IgD-negative memory B cell (primary cell): ENCODE data around the gene DPH2. TPM values are rescaled to one million over a fixed set of nuclear protein-coding genes. Genes with fewer than 3 reads are reported as not detected.

Experiments used
- H3K27ac Mint-ChIP-seq, 3 donors: one replicate each; pipeline ENCODE4 v1.8.0; 2020 to 2022; ENCODE audit warnings: mild to moderate bottlenecking in 3 of 3, mixed read lengths in 3 of 3, moderate library complexity in 1 of 3
- H3K27me3 Mint-ChIP-seq: one replicate; pipeline ENCODE4 v1.8.0; 2021; ENCODE audit warnings: mixed read lengths
- H3K36me3 Mint-ChIP-seq: one replicate; pipeline ENCODE4 v1.8.0; 2020; ENCODE audit warnings: mild to moderate bottlenecking, mixed read lengths
- H3K4me1 Mint-ChIP-seq, 3 donors: one replicate each; pipeline ENCODE4 v1.8.0; 2020 to 2022; ENCODE audit warnings: mixed read lengths in 3 of 3, mild to moderate bottlenecking in 1 of 3
- H3K4me3 Mint-ChIP-seq, 4 donors: one replicate each; pipeline ENCODE4 v1.8.0; 2020 to 2022; ENCODE audit warnings: mild to moderate bottlenecking in 4 of 4, mixed read lengths in 4 of 4, moderate library complexity in 3 of 4
- H3K9me3 Mint-ChIP-seq, 3 donors: one replicate each; pipeline ENCODE4 v1.8.0; 2020 to 2021; ENCODE audit warnings: mixed read lengths in 3 of 3, mild to moderate bottlenecking in 1 of 3
- polyA plus RNA-seq: library from polyadenylated mRNA; unstranded; fragments of 300-500 nt; fragmentation: Illumina TruSeq; gene quantifications from one replicate; pipeline ENCODE4 v1.2.3, GENCODE V29; 2021

The DPH2 gene
- polyA plus RNA-seq, 1 donor from 2014 or later = 38.4 TPM

DNA sequence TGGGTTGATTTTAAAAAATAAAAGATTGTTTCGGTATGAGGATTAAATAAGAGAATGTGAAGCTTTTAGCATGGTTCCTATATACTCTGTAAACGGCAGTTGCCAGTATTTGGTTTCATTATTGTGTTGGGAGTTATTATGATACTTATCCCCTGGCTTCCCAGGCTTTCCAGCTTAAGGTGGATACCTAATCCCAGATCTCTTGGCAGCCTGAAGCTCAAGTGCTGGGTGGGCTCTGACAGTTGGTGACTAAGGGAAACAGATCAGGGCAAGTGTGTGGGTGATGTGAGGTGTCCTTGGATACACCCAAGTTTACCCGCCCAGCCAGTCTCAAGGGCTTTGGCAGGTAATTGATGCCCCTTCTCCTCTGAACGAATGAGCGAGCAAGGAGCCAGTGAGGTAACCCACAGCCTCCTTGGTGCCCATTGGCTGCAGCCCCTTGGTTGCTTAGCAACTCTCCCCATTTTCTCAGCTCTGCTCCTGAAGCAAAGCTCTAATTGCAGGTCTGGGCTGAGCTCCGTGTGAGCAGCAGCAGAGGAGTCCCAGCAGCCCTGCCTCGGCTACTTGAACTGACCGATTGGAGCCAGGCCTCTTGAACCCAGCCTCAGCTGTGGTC lies 17.0 kb upstream of the DPH2 start:
- peaks cover 7 to 12% (median 11%) of the 10 kb centered on the region in 3 donors for H3K4me1 Mint-ChIP-seq
- no peak overlapping the region for H3K27ac Mint-ChIP-seq
- no peaks in the 10 kb centered on the region for H3K9me3 Mint-ChIP-seq
- no peaks in the 10 kb centered on the region for H3K27me3 Mint-ChIP-seq
- no peak overlapping the region for H3K4me3 Mint-ChIP-seq
- H3K36me3 Mint-ChIP-seq = peaks cover 3% of the 10 kb centered on the region

DNA sequence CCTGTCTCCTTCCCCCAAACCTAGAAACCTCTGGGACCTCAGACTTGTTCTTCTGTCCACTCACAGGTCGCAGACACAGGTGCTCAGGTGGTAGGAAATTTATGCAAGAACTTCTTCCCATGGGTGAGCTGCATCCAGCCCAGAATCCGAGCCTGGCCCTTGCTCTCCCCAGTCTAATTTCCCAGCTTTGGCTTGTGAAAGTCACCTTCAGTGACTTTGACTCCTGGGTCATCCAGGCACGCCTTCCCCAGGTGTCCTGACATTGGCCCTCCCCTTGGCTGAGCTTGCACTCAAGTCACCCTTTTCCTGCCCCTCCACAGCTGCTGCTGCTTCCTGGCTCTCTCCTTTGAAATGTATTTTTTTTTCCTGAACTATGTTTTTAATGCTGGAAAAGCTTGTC lies 16.4 kb upstream of the DPH2 start:
- Mint-ChIP-seq H3K4me1 (peaks cover 4 to 10% (median 8%) of the 10 kb centered on the region in 3 donors), H3K9me3 (no peaks in the 10 kb centered on the region), H3K27me3 (no peaks in the 10 kb centered on the region), H3K36me3 (peaks cover 3% of the 10 kb centered on the region), H3K4me3 (no peak overlapping the region), H3K27ac (no peak overlapping the region)

DNA sequence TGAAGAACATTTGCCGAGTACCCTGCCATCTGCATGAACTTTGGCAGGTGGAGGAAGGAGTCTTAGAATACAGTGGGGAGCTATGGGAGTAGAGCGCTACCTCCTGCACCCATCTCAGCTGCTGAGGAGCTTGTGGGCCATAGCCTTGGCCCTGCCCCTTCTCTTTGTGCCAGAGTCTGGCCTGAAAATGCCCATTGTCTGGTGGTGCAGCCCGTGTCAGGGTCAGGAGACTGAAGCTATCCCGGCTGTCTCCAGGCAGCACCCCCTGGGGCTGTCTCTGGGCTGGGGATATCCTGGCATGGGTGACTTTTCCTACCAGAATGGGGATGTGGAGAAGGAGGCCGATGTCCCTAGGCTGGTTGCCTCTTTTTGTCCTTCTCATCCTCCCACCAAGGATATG lies 15.8 kb upstream of the DPH2 start:
- H3K4me1 Mint-ChIP-seq = peaks cover 0 to 6% (median 6%) of the 10 kb centered on the region in 3 donors
- peaks cover 3% of the 10 kb centered on the region for H3K36me3 Mint-ChIP-seq
- H3K27me3 Mint-ChIP-seq = no peaks in the 10 kb centered on the region
- no peaks in the 10 kb centered on the region for H3K9me3 Mint-ChIP-seq
- H3K27ac Mint-ChIP-seq = no peak overlapping the region
- no peak overlapping the region for H3K4me3 Mint-ChIP-seq

DNA sequence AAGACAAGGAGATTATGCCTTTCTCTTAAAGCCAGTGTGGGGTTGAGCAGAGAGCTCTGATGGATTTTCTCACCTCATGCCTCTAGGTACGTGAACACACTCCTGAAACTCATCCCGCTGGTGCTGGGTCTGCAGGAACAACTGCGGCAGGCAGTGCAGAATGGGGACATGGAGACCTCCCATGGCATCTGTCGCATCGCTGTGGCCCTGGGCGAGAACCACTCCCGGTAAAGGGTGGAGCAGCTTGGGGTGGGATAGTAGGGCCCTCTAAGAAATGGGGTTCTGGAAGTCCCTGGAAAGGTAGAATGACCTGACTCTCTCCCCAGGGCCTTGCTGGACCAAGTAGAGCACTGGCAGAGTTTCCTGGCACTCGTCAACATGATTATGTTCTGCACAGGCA lies 13.6 kb upstream of the DPH2 start:
- Mint-ChIP-seq H3K4me3 (no peak overlapping the region), H3K9me3 (no peaks in the 10 kb centered on the region), H3K4me1 (no peaks in the 10 kb centered on the region), H3K27me3 (no peaks in the 10 kb centered on the region), H3K27ac (no peak overlapping the region), H3K36me3 (peaks cover 2% of the 10 kb centered on the region)

DNA sequence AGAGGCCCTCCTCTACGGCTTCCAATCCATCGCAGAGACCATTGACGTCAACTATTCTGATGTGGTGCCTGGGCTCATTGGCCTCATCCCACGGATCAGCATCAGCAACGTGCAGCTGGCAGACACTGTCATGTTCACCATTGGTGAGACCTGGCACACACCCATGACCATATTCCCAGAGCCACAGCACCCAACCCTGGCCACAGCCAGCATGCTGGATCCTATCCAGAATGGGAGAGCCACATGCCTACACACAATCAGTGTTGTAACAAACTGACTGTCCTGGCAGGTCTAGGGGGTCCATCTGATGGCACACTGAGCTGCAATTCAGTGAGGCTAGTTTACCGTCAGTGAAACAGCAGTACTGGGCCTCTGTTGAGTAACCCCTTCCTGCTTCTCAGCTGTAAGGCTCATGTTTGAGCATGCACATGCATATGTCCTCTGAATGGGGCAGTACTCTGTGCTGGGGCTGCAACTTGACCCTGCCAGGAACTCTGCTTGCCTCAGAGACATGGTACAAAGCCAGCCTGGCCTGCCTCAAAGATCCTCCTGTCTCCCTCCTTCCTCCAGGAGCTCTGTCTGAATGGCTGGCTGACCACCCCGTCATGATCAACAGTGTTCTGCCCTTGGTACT lies 12.3 kb upstream of the DPH2 start:
- Mint-ChIP-seq H3K27ac (peak overlapping the region in 1 of 3 donors; percentile 14), H3K36me3 (peaks cover 2% of the 10 kb centered on the region), H3K9me3 (no peaks in the 10 kb centered on the region), H3K4me1 (no peaks in the 10 kb centered on the region), H3K27me3 (no peaks in the 10 kb centered on the region), H3K4me3 (no peak overlapping the region)

DNA sequence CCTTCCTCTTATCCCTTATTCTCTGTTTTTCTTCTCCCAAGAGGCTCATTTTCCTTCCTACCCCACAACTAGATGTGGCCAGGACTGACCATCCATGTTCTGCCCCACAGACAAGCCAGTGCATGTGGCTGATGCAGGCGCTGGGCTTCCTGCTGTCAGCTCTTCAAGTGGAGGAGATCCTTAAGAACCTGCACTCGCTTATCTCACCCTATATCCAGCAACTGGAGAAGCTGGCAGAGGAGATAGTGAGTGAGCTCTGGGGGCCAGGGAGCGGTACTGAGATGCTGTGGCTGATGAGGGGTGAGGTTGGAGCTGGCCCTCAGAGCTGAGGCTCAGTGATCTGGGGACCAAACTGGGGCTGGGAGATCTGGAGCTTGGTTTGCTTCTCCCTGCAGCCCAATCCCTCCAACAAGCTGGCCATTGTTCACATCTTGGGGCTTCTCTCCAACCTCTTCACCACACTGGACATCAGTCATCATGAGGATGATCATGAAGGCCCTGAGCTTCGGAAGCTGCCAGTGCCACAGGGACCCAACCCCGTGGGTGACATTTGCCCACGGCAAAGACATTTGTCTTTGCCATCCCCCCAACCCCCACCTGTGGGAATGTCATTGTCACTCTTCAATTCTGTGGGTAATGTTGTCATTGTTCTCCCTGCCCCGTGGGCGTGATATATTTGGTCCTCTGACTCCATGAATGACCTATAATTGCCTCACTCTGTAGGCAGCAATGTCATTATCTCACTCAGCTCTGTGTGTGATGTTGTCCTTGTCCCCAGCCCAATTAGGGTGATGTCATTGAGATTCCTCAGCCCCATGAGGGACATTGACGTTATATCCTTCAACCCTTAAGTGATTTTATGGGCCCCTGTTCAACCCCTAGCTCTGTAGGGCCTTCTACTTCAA lies 11.2 kb upstream of the DPH2 start:
- no peaks in the 10 kb centered on the region for H3K9me3 Mint-ChIP-seq
- peaks cover 2% of the 10 kb centered on the region for H3K36me3 Mint-ChIP-seq
- no peaks in the 10 kb centered on the region for H3K27me3 Mint-ChIP-seq
- no peak overlapping the region for H3K4me3 Mint-ChIP-seq
- H3K4me1 Mint-ChIP-seq = no peaks in the 10 kb centered on the region
- H3K27ac Mint-ChIP-seq = no peak overlapping the region

DNA sequence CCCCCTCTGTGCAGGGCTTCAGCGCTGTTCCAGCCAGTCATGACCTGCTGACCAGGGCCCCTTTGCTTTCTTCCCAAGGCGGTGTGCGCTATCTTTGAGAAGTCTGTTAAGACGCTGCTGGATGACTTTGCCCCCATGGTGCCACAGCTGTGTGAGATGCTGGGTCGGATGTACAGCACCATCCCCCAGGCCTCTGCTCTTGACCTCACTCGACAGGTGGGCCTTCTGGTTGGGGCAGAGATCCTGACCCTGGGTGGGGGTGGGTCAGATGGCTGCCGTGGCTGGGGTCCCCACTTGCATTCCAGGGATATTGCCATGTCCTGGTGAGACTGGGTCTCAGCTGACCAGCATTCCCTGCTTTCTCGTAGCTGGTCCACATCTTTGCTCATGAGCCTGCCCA lies 9.0 kb upstream of the DPH2 start:
- H3K9me3 Mint-ChIP-seq = no peaks in the 10 kb centered on the region
- H3K27me3 Mint-ChIP-seq = no peaks in the 10 kb centered on the region
- H3K27ac Mint-ChIP-seq = no peak overlapping the region
- no peak overlapping the region for H3K4me3 Mint-ChIP-seq
- H3K4me1 Mint-ChIP-seq = no peaks in the 10 kb centered on the region
- H3K36me3 Mint-ChIP-seq = peaks cover 2% of the 10 kb centered on the region

DNA sequence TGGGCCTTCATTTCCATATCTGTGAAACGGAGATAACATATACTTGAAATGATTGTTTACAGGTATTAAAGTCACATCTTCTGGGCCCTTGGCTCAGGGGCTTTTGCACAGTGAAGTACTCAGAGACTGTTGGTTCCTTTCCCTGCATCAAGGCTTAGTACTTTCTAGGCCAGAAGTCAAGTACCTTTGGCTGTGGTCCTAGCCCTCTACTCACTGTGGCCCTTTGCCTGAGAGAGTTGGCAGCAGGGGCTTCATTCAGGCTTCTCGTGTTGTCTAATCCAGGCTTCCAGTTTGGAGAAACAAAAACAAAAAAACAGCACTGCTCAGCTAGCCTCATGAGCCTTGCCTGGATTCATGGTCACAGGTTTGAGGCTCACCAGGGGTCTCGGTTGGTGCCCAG lies 8.1 kb upstream of the DPH2 start:
- H3K4me1 Mint-ChIP-seq = no peaks in the 10 kb centered on the region
- H3K27me3 Mint-ChIP-seq = no peaks in the 10 kb centered on the region
- H3K4me3 Mint-ChIP-seq = no peak overlapping the region
- H3K36me3 Mint-ChIP-seq = peaks cover 2% of the 10 kb centered on the region
- no peaks in the 10 kb centered on the region for H3K9me3 Mint-ChIP-seq
- H3K27ac Mint-ChIP-seq = no peak overlapping the region

DNA sequence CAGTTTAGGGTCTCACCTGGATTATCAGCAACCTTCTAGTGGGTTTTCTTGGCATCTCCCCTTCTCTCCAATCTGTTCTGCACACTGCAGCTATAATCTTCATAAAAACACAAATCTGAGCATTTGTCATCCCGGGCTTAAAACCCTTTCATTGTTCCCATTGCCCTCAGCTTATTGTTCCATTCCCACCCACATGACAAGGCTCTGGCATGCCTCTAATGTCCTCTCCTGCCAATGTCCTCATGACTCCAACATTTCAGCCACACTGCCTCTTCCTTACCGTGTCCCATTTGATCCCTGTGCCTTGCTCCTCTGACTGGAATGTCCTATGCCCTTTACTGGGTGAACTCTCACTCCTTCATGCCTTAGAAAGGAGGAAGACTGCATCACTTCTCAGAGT lies 7.5 kb upstream of the DPH2 start:
- Mint-ChIP-seq H3K9me3 (no peaks in the 10 kb centered on the region), H3K27ac (peak overlapping the region in 1 of 3 donors; percentile 19), H3K4me1 (no peaks in the 10 kb centered on the region), H3K27me3 (no peaks in the 10 kb centered on the region), H3K36me3 (peaks cover 2% of the 10 kb centered on the region), H3K4me3 (no peak overlapping the region)

DNA sequence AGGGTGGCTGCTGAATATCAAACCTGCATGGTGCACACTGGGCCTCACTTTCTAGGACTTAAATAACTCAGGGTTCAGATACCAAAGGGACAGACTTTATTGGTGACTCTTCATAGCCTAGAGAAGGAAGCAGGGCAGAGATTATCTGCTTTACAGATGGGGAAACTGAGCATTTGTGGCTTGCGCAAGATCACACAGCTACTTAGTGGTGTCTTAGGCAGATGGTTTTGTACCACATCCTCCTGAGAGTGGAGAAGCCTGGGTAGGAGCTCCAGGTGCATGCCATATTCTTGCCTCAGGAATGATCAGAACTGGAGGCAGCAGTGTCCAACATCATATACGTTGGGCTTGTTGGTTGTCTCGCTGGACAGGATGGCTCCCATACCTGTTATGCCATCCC lies 6.8 kb upstream of the DPH2 start:
- Mint-ChIP-seq H3K9me3 (peaks cover 0 to 2% (median 0%) of the 10 kb centered on the region in 3 donors), H3K4me1 (no peaks in the 10 kb centered on the region), H3K27ac (no peak overlapping the region), H3K4me3 (no peak overlapping the region), H3K27me3 (no peaks in the 10 kb centered on the region), H3K36me3 (peaks cover 2% of the 10 kb centered on the region)

DNA sequence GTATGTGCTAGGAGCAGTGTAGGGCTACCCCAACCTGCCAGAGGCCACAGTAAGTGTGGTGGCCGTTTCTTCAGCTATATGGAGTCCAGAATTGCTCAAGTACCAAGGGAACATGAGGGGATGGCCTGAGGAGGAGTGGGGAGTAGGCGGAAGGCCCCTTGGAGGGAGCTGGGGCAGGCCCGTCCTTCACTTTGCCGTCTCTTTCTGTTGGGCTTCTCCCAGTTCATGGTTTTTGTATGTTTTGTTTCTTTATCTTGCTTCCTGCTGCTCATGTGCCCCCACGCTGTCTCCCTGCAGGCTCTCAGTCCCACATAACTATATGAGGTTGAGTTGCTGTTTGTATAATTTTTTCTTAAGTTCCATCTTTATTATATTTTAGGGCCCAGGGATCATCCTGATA lies 5.9 kb upstream of the DPH2 start:
- Mint-ChIP-seq H3K27me3 (no peaks in the 10 kb centered on the region), H3K36me3 (peaks cover 4% of the 10 kb centered on the region), H3K27ac (no peak overlapping the region), H3K4me1 (no peaks in the 10 kb centered on the region), H3K9me3 (peaks cover 0 to 2% (median 0%) of the 10 kb centered on the region in 3 donors), H3K4me3 (no peak overlapping the region)

DNA sequence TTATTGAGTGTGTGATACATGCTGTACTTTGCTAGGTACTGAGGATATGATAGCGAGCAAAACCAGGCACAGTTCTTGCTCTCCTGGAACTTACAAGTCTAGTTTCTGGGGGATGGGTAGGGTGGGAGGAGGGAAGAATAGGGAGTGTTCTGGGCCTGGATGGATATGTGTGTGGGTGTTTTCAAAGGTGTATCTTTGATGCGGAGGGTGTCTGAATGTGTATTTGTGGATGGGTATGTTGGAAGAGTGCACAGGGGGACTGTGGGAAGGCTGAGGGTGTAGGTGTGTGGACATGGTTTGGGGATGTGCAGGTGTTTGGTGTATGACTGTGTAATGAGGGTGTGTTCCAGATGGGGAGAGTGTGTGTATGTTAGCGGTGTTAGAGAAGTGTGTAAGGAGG lies 4.5 kb upstream of the DPH2 start:
- H3K4me1 Mint-ChIP-seq = peaks cover 3 to 8% (median 5%) of the 10 kb centered on the region in 3 donors
- no peak overlapping the region for H3K4me3 Mint-ChIP-seq
- H3K36me3 Mint-ChIP-seq = peaks cover 4% of the 10 kb centered on the region
- no peak overlapping the region for H3K27ac Mint-ChIP-seq
- H3K27me3 Mint-ChIP-seq = no peaks in the 10 kb centered on the region
- peaks cover 0 to 2% (median 0%) of the 10 kb centered on the region in 3 donors for H3K9me3 Mint-ChIP-seq

DNA sequence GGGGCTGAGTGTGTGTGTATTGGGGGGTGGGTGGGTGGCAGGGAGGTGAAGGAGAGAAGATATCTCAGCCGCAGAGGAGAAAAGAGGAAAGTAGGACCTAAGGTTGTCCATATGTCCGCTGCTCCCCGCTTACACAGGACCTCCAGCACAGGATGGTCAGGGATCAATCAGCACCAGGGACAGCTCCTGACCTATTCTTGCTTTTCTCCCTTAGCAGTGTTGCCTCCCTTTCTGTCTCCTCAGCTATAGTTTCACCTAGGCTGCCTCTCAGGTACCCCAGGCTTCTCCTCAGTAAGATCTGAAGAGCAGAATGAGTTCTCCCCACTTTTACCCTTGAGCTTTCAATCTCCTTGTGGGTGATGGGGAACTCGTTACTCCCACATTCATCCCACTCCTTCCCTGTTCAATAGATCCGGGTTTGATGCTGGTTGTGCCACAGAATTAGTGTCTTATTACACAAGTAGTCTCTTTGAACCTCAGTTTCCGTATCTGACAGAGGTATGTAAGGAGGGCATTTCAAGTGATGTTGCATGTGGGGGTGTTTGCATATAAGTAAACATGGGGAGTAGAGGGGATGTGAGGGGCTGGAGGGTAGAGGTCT lies 1.4 kb upstream of the DPH2 start:
- H3K4me3 Mint-ChIP-seq = peak overlapping the region in 1 of 4 donors; percentile 39

DNA sequence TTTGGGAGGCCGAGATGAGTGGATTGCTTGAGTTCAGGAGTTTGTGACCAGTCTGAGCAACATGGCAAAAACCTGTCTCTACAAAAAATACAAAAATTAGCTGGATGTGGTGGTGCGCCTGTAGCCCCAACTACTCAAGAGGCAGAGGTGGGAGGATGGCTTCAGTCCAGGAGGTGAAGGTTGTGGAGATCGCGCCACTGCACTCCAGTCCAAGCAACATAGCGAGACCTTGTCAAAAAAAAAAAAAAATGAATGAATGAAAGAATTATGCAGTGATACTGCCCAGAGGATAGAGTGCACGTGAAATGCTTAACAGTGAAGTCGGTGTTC lies 429 bp upstream of the DPH2 start:
- no peaks in the 10 kb centered on the region for H3K27me3 Mint-ChIP-seq
- H3K9me3 Mint-ChIP-seq = peaks cover 0 to 2% (median 0%) of the 10 kb centered on the region in 3 donors
- H3K4me1 Mint-ChIP-seq = peaks cover 13 to 16% (median 16%) of the 10 kb centered on the region in 3 donors
- peaks cover 2% of the 10 kb centered on the region for H3K36me3 Mint-ChIP-seq
- peak overlapping the region; percentile 40 to 92 (median 63) for H3K27ac Mint-ChIP-seq
- peak overlapping the region; percentile 93 to 99 (median 96) for H3K4me3 Mint-ChIP-seq

More for the DNA sequence above, 1.4 kb upstream of the DPH2 start:
- Mint-ChIP-seq H3K36me3 (peaks cover 2% of the 10 kb centered on the region), H3K27ac (no peak overlapping the region), H3K27me3 (no peaks in the 10 kb centered on the region), H3K9me3 (peaks cover 0 to 2% (median 0%) of the 10 kb centered on the region in 3 donors), H3K4me1 (peaks cover 7 to 16% (median 8%) of the 10 kb centered on the region in 3 donors)

DNA sequence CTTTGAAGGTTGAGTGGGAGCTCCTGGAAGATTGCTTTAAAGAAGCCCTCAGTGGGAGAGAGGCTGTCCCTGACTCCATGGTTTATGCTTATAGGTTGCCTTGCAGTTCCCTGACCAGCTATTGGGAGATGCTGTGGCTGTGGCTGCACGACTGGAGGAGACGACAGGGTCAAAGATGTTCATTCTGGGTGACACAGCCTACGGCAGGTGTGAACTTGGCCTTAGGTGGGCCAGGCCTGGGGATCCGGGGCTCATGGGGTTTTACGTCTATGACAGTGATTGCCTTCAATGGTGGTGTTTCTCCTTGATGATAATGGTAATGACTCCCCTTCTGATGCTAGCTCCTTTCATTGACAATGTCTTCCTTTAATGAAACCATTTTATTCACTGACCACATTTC lies 692 bp downstream of the DPH2 start:
- peak overlapping the region; percentile 93 to 99 (median 96) for H3K4me3 Mint-ChIP-seq
- peaks cover 15 to 16% (median 16%) of the 10 kb centered on the region in 3 donors for H3K4me1 Mint-ChIP-seq
- no peaks in the 10 kb centered on the region for H3K27me3 Mint-ChIP-seq
- peaks cover 0 to 2% (median 0%) of the 10 kb centered on the region in 3 donors for H3K9me3 Mint-ChIP-seq
- peak overlapping the region in 2 of 3 donors; percentile 40 to 63 for H3K27ac Mint-ChIP-seq
- peaks cover 2% of the 10 kb centered on the region for H3K36me3 Mint-ChIP-seq
